HepG2 (cell line): ENCODE data around the gene B3GNT8. TPM values are rescaled to one million over a fixed set of nuclear protein-coding genes. Genes with fewer than 3 reads are reported as not detected.
A peak's percentile ranks its signal among the peaks of the same experiment; 100 is the strongest.

Source experiments
- ATAC-seq: fragments of 200-7000 bp; cut with Tn5 transposase; 3 replicates; pipeline ENCODE4 v1.9.1; 2020; ENCODE audit warnings: mild to moderate bottlenecking, moderate library complexity
- BruUV-seq: library from RNA; stranded (reverse); fragments of 400-500 nt; replicated peaks from 2 replicates; lab custom pipeline; 2021; lab: Mats Ljungman, UMichigan
- CTCF ChIA-PET: fragments of 300-600 bp; formaldehyde crosslinking; extraction: SDS; loops from one replicate; lab custom pipeline; 2021; ENCODE audit warnings: low total read pairs, inconsistent platforms, low intra/inter-chr PET ratio; lab: Yijun Ruan, JAX
- POLR2A ChIA-PET: fragments of 350-600 bp; sonication (Branson Sonifier 250); formaldehyde crosslinking; loops from one replicate; lab custom pipeline; 2020; ENCODE audit warnings: antibody characterized with exemption, inconsistent platforms; lab: Yijun Ruan, JAX
- DNase-seq: peaks from one replicate; pipeline ENCODE4 v3.0.0-alpha.2; 2015; ENCODE audit warnings: low spot score
- FAIRE-seq: peaks from 3 replicates; lab custom pipeline; 2011; peaks lifted over from hg19 to GRCh38; lab: Jason Lieb, UNC
- H2AFZ ChIP-seq: one replicate; pipeline ENCODE4 v1.6.1; 2011; ENCODE audit warnings: low read length, inconsistent platforms
- H3K27ac ChIP-seq: fragments of 300-600 bp; 3 replicates; pipeline ENCODE4 v1.8.0; 2011; ENCODE audit warnings: mixed run types, mild to moderate bottlenecking, mixed read lengths, low read length, inconsistent platforms; ENCODE audit not compliant: insufficient read depth; ENCODE audit errors: extremely low read length
- H3K27me3 ChIP-seq, 2 experiments: fragments of 200-600 bp in 1 of 2; 2 replicates in 1 of 2; 3 replicates in 1 of 2; pipeline versions ENCODE4 v1.6.0 to v1.8.0; 2011; ENCODE audit warnings: low read length in 2 of 2, mild to moderate bottlenecking in 2 of 2, moderate library complexity in 2 of 2, inconsistent platforms in 1 of 2; ENCODE audit not compliant: insufficient read depth in 2 of 2, control insufficient read depth in 1 of 2
- H3K36me3 ChIP-seq, 2 experiments: fragments of 200-600 bp in 1 of 2; replicated peaks in 1 of 2; 2 replicates in 1 of 2; 3 replicates in 1 of 2; pipeline versions ENCODE4 v1.5.1 to v1.8.0; 2011; ENCODE audit warnings: low read length in 2 of 2, inconsistent platforms in 1 of 2; ENCODE audit not compliant: insufficient read depth in 2 of 2, control insufficient read depth in 1 of 2
- H3K4me1 ChIP-seq: 2 replicates; pipeline ENCODE4 v1.5.1; 2012; ENCODE audit warnings: low read length, inconsistent platforms; ENCODE audit not compliant: insufficient read depth
- H3K4me2 ChIP-seq: 2 replicates; pipeline ENCODE4 v1.6.0; 2011; ENCODE audit warnings: low read depth, low read length, inconsistent platforms
- H3K4me3 ChIP-seq, 3 experiments: fragments of 200-600 bp in 1 of 3; sonication (generic), shearing (Covaris generic) in 1 of 3; replicated peaks in 1 of 3; 2 replicates each; pipeline ENCODE4 v1.5.1; 2011 to 2016; ENCODE audit warnings: low read length in 3 of 3, inconsistent platforms in 2 of 3, low read depth in 2 of 3, mild to moderate bottlenecking in 2 of 3, control low read depth in 1 of 3, mixed read lengths in 1 of 3; ENCODE audit not compliant: insufficient read depth in 1 of 3
- H3K79me2 ChIP-seq: one replicate; pipeline ENCODE4 v1.6.1; 2011; ENCODE audit warnings: low read length, inconsistent platforms; ENCODE audit not compliant: insufficient read depth
- H3K9ac ChIP-seq: 2 replicates; pipeline ENCODE4 v1.6.0; 2011; ENCODE audit warnings: mild to moderate bottlenecking, low read depth, low read length, inconsistent platforms; ENCODE audit not compliant: insufficient read depth
- H3K9me3 ChIP-seq: 2 replicates; pipeline ENCODE4 v1.5.1; 2012; ENCODE audit warnings: mild to moderate bottlenecking, low read length
- H4K20me1 ChIP-seq: 2 replicates; pipeline ENCODE4 v1.6.0; 2011; ENCODE audit warnings: inconsistent platforms, mild to moderate bottlenecking, low read length, moderate library complexity; ENCODE audit not compliant: insufficient read depth
- MAFK ChIP-seq, 2 experiments: IDR thresholded peaks in 1 of 2; conservative IDR thresholded peaks in 1 of 2; 2 replicates each; pipeline ENCODE4 v1.6.1; 2011; ENCODE audit warnings: improper control_type of control experiment in 2 of 2, low read length in 2 of 2
- RFX1 ChIP-seq: fragments of 450-650 bp; IDR thresholded peaks from 2 replicates; pipeline ENCODE4 v1.6.1; 2017
- TEAD2 ChIP-seq: sonication (generic); formaldehyde crosslinking; IDR thresholded peaks from 2 replicates; pipeline ENCODE4 v1.9.0; 2021; ENCODE audit warnings: missing genetic modification reagents
- ZNF280B ChIP-seq: sonication (generic); formaldehyde crosslinking; IDR thresholded peaks from 2 replicates; pipeline ENCODE4 v1.5.0; 2020; ENCODE audit warnings: missing genetic modification reagents, mild to moderate bottlenecking, borderline replicate concordance
- ZNF282 ChIP-seq: fragments of 450-650 bp; IDR thresholded peaks from 2 replicates; pipeline ENCODE4 v1.6.1; 2018; ENCODE audit not compliant: partially characterized antibody
- ZNF292 ChIP-seq: sonication (generic); formaldehyde crosslinking; IDR thresholded peaks from 2 replicates; pipeline ENCODE4 v1.8.1; 2022; ENCODE audit warnings: mild to moderate bottlenecking, low read depth, missing genetic modification reagents, borderline replicate concordance
- ZNF777 ChIP-seq: sonication (generic); formaldehyde crosslinking; IDR thresholded peaks from 2 replicates; pipeline ENCODE4 v1.4.0; 2020; ENCODE audit warnings: missing genetic modification reagents
- ZNF879 ChIP-seq: sonication (generic); formaldehyde crosslinking; IDR thresholded peaks from 2 replicates; pipeline ENCODE4 v1.8.1; 2023; ENCODE audit warnings: missing genetic modification reagents
- WGBS: methylation state at CpG from one replicate; pipeline ENCODE4 v1.1.6; 2017; ENCODE audit warnings: low lambda C conversion rate; 5-methylcytosine and 5-hydroxymethylcytosine counted together
- in situ Hi-C: cut with HindIII; loops from 2 replicates; pipeline ENCODE4 v1.10.0; 2017; ENCODE audit warnings: low pct_unique_long_range_greater_than_20kb; ENCODE audit not compliant: extremely low pct_ligation_motif_present
- intact Hi-C: fragments of 100-400 bp; cut with micrococcal nuclease; formaldehyde crosslinking; loops from one replicate; pipeline ENCODE4 v1.10.0; 2022; ENCODE audit not compliant: unreplicated experiment
- polyA plus RNA-seq, 8 experiments: library from polyadenylated mRNA; depleted of rRNA in 3 of 8; stranded (reverse) in 7 of 8; unstranded in 1 of 8; fragments of >200 nt; fragmentation: Illumina TruSeq in 4 of 8; extraction: Trizol in 4 of 8; gene quantifications; 2 replicates each; pipeline versions ENCODE4 v1.2.1 to v1.2.3, GENCODE V29; 2011 to 2016; ENCODE audit warnings: low read depth in 4 of 8, missing spikeins in 1 of 8, mixed read lengths in 1 of 8; ENCODE audit not compliant: insufficient read depth in 1 of 8
- total RNA-seq, 5 experiments: library from RNA; depleted of rRNA; stranded (reverse); fragments of >200 nt; fragmentation: Illumina TruSeq; extraction: Trizol; gene quantifications; 2 replicates each; pipeline ENCODE4 v1.2.3, GENCODE V29; 2016; ENCODE audit warnings: low read depth in 1 of 5
- TF ChIP-seq, protein P1 (sequence below): sonication (generic); formaldehyde crosslinking; IDR thresholded peaks from 2 replicates; pipeline ENCODE4 v1.4.0; 2020; ENCODE audit warnings: missing genetic modification reagents

B3GNT8 gene
- total and polyA plus RNA-seq, 2 of the 13 experiments (the other 11 are each of a cell fraction or from before 2014, with no cell fraction given): 0.26 to 1.9 TPM

GRCh38 chr19:41399091-41399490 lies 28.1 kb downstream of the B3GNT8 start (continued):
- TF ChIP-seq ZNF280B: no peak
- no peak for TF ChIP-seq ZNF282
- TF ChIP-seq MAFK (conservative IDR thresholded peaks at IDR 0.05 in 1 of 2, IDR thresholded peaks at IDR 0.05 in 1 of 2; ENCODE audit: low read length in 2 of 2): no peak
- no peak for TF ChIP-seq TEAD2 (CRISPR knock-in tag)

DNA sequence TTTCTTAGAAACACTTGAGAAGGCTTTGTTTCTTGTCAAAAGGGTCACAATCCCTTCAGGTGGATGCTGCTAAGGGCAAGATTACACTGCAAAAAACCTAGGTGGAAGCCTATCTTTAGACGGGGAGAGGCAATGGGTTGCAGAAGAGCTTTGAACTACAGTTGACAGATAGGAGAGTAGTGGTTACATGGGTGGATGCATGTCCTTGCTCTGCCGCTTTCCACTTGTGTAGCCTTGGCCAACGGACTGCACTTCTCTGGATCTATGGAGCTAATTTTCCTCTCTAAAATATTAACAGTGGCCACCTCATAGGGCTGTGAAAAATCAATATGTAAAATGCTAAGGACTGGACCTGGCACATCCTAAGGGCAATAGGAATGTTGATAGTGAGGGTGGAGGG lies 28.6 kb downstream of the B3GNT8 start:
- Histone ChIP-seq H3K27me3 (no peaks in the 10 kb centered on the region; a peak in 1 of 5 replicates), H3K4me1 (peaks cover 23% of the 10 kb centered on the region), H3K9me3 (no peaks in the 10 kb centered on the region), H2AFZ (no peak overlapping the region), H4K20me1 (no peaks in the 10 kb centered on the region), H3K4me2 (peak overlapping the region; percentile 83), H3K9ac (peak overlapping the region; percentile 93), H3K27ac (peak overlapping the region; percentile 94), H3K4me3 (peak overlapping the region; percentile 86 to 94 (median 90)), H3K36me3 (no peaks in the 10 kb centered on the region), H3K79me2 (peaks cover 32% of the 10 kb centered on the region)
- DNase-seq (no peak), FAIRE-seq (no peak), ATAC-seq (peak; percentile 33; the same call in 2 of the 3 replicates)
- 6% methylated on average over 3 of the region's 3 CpGs for WGBS
- POLR2A ChIA-PET: interaction anchor here (1.0 to 1.6 kb wide), 2 partner anchors 10 to 29 kb away, joined by 3 to 8 read pairs; partner anchors contain the start of gene B3GNT8
- intact Hi-C loops (no loop called here), in situ Hi-C loops (no loop called here)
- TF ChIP-seq, protein P1, sequence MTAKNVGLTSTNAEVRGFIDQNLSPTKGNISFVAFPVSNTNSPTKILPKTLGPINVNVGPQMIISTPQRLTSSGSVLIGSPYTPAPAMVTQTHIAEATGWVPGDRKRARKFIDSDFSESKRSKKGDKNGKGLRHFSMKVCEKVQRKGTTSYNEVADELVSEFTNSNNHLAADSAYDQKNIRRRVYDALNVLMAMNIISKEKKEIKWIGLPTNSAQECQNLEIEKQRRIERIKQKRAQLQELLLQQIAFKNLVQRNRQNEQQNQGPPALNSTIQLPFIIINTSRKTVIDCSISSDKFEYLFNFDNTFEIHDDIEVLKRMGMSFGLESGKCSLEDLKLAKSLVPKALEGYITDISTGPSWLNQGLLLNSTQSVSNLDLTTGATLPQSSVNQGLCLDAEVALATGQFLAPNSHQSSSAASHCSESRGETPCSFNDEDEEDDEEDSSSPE (CRISPR knock-in tag): no peak
- TF ChIP-seq ZNF292 (no peak), ZNF879 (CRISPR knock-in tag) (no peak), RFX1 (peak; percentile 49; the same call in 1 of the 2 replicates), ZNF777 (no peak)
- CTCF ChIA-PET: no interaction called here
- no TSS peak for BruUV-seq
